GM23338 (cell line): ENCODE measurements around the gene SERPINI2.

Experiments
- CREB1 ChIP-seq: fragments of 250-450 bp; sonication (Bioruptor Pico); IDR thresholded peaks from 2 replicates; pipeline ENCODE4 v1.5.0; 2020; ENCODE audit warnings: low read depth, mild to moderate bottlenecking, moderate library complexity
- EZH2 ChIP-seq: fragments of 200-600 bp; sonication (generic); IDR thresholded peaks from one replicate; pipeline ENCODE4 v1.8.0; 2017; ENCODE audit warnings: antibody characterized with exemption, mild to moderate bottlenecking, low read depth; ENCODE audit not compliant: unreplicated experiment
- EZH2phosphoT487 ChIP-seq: fragments of 200-600 bp; sonication (generic); IDR thresholded peaks from one replicate; pipeline ENCODE4 v1.8.1; 2018; ENCODE audit warnings: antibody characterized with exemption; ENCODE audit not compliant: unreplicated experiment
- JUNB ChIP-seq: IDR thresholded peaks from one replicate; pipeline ENCODE4 v1.6.1; 2016; ENCODE audit warnings: antibody characterized with exemption; ENCODE audit not compliant: unreplicated experiment
- POLR2AphosphoS5 ChIP-seq: IDR thresholded peaks from 2 replicates; pipeline ENCODE4 v1.6.1; 2016; ENCODE audit warnings: antibody characterized with exemption, low read depth
- STAT1 ChIP-seq: IDR thresholded peaks from one replicate; pipeline ENCODE4 v1.6.1; 2016; ENCODE audit warnings: antibody characterized with exemption; ENCODE audit not compliant: unreplicated experiment
- ZNF331 ChIP-seq: fragments of 250-450 bp; sonication (Bioruptor Pico); IDR thresholded peaks from 2 replicates; pipeline ENCODE4 v1.5.0; 2020; ENCODE audit warnings: low read depth, mild to moderate bottlenecking, moderate library complexity
- TF ChIP-seq, protein P1 (sequence below), 2 experiments: fragments of 200-600 bp in 1 of 2; sonication (generic) in 1 of 2; conservative IDR thresholded peaks; 2 replicates each; pipeline versions ENCODE4 v1.5.1 to v1.6.1; 2016 to 2017; ENCODE audit warnings: antibody characterized with exemption in 2 of 2, low read depth in 2 of 2, mild to moderate bottlenecking in 2 of 2, moderate library complexity in 1 of 2
- TF ChIP-seq, protein P2 (sequence below): IDR thresholded peaks from one replicate; pipeline ENCODE4 v1.6.1; 2018; ENCODE audit warnings: antibody characterized with exemption; ENCODE audit not compliant: unreplicated experiment

DNA sequence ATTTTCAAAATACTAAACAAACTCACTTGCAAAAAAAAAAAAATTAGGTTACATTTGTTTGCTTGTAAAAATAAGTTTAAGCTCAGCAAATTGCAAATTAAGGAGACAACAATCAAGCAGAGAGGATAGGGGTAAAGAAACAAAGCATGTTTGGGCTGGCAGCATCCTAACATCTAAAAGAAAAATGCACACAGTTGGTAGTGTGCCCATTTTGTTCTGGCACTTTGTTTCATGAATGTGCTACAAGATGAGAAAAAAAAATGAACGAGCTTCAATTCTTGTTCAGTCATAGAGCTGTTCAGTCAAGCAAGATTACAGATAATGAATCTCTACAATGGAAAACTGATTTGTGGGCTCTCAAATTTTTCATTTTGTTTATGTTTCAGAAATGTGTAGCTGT, 76.0 kb downstream of the SERPINI2 start:
- TF ChIP-seq, protein P1, sequence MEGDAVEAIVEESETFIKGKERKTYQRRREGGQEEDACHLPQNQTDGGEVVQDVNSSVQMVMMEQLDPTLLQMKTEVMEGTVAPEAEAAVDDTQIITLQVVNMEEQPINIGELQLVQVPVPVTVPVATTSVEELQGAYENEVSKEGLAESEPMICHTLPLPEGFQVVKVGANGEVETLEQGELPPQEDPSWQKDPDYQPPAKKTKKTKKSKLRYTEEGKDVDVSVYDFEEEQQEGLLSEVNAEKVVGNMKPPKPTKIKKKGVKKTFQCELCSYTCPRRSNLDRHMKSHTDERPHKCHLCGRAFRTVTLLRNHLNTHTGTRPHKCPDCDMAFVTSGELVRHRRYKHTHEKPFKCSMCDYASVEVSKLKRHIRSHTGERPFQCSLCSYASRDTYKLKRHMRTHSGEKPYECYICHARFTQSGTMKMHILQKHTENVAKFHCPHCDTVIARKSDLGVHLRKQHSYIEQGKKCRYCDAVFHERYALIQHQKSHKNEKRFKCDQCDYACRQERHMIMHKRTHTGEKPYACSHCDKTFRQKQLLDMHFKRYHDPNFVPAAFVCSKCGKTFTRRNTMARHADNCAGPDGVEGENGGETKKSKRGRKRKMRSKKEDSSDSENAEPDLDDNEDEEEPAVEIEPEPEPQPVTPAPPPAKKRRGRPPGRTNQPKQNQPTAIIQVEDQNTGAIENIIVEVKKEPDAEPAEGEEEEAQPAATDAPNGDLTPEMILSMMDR (conservative IDR thresholded peaks at IDR 0.05; ENCODE audit: low read depth in 2 of 2), result no peak
- no peak for TF ChIP-seq EZH2phosphoT487
- TF ChIP-seq POLR2AphosphoS5, result no peak
- no peak for TF ChIP-seq JUNB
- no peak for TF ChIP-seq EZH2
- TF ChIP-seq, protein P2, sequence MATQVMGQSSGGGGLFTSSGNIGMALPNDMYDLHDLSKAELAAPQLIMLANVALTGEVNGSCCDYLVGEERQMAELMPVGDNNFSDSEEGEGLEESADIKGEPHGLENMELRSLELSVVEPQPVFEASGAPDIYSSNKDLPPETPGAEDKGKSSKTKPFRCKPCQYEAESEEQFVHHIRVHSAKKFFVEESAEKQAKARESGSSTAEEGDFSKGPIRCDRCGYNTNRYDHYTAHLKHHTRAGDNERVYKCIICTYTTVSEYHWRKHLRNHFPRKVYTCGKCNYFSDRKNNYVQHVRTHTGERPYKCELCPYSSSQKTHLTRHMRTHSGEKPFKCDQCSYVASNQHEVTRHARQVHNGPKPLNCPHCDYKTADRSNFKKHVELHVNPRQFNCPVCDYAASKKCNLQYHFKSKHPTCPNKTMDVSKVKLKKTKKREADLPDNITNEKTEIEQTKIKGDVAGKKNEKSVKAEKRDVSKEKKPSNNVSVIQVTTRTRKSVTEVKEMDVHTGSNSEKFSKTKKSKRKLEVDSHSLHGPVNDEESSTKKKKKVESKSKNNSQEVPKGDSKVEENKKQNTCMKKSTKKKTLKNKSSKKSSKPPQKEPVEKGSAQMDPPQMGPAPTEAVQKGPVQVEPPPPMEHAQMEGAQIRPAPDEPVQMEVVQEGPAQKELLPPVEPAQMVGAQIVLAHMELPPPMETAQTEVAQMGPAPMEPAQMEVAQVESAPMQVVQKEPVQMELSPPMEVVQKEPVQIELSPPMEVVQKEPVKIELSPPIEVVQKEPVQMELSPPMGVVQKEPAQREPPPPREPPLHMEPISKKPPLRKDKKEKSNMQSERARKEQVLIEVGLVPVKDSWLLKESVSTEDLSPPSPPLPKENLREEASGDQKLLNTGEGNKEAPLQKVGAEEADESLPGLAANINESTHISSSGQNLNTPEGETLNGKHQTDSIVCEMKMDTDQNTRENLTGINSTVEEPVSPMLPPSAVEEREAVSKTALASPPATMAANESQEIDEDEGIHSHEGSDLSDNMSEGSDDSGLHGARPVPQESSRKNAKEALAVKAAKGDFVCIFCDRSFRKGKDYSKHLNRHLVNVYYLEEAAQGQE, result no peak
- TF ChIP-seq CREB1 (CRISPR knock-in tag), result no peak
- no peak for TF ChIP-seq ZNF331 (CRISPR knock-in tag)
- no peak for TF ChIP-seq STAT1
